RWPE1 (cell line): ENCODE results near the gene AFDN.

Source experiments
- CTCF ChIA-PET: fragments of 350-600 bp; sonication (Branson Sonifier 250); formaldehyde crosslinking; extraction: SDS; loops from one replicate; lab custom pipeline; 2021; lab: Yijun Ruan, JAX
- POLR2A ChIA-PET: fragments of 400-600 bp; formaldehyde crosslinking; extraction: SDS; loops from one replicate; lab custom pipeline; 2020; ENCODE audit warnings: antibody characterized with exemption; ENCODE audit not compliant: low non-redundant PET; lab: Yijun Ruan, JAX
- DNase-seq: peaks from one replicate; pipeline ENCODE4 v3.0.0; 2012; ENCODE audit warnings: low spot score
- H3K27ac ChIP-seq: fragments of 450-650 bp; 2 replicates; pipeline ENCODE4 v1.5.1; 2017
- CTCF ChIP-seq: fragments of 450-650 bp; conservative IDR thresholded peaks from 2 replicates; pipeline ENCODE4 v1.5.1; 2017; ENCODE audit warnings: low read depth, mild to moderate bottlenecking

The AFDN gene

GRCh38 chr6:167832497-167833395 is 6.0 kb downstream of the AFDN start:
- POLR2A ChIA-PET: no interaction called here
- CTCF ChIA-PET: no interaction called here
- H3K27ac ChIP-seq: no peak overlapping the region
- TF ChIP-seq CTCF: no peak
- no peak for DNase-seq

- TF ChIP-seq CTCF: no peak
- CTCF ChIA-PET: no interaction called here
- no peak overlapping the region for H3K27ac ChIP-seq
- no peak for DNase-seq
- POLR2A ChIA-PET: no interaction called here
Observed at GRCh38 chr6:167833396-167833763, 6.7 kb downstream of the AFDN start.

GRCh38 chr6:167835260-167835659 is 8.5 kb downstream of the AFDN start:
- TF ChIP-seq CTCF: no peak
- ChIA-PET POLR2A (no interaction called here), CTCF (interaction anchor here (0.8 kb wide), 1 partner anchor 43 kb away, joined by 3 read pairs; no protein-coding TSS in a partner anchor)
- H3K27ac ChIP-seq: no peak overlapping the region
- no peak for DNase-seq

GRCh38 chr6:167836721-167837120 is 10.0 kb downstream of the AFDN start:
- ChIA-PET POLR2A (no interaction called here), CTCF (no interaction called here)
- no peak for DNase-seq
- TF ChIP-seq CTCF: no peak
- no peak overlapping the region for H3K27ac ChIP-seq

- CTCF ChIA-PET: no interaction called here
Observed at GRCh38 chr6:167838207-167838748, 11.6 kb downstream of the AFDN start.

GRCh38 chr6:167839343-167839742 is 12.6 kb downstream of the AFDN start:
- DNase-seq: no peak
- TF ChIP-seq CTCF: no peak
- ChIA-PET POLR2A (no interaction called here), CTCF (no interaction called here)
- H3K27ac ChIP-seq: no peak overlapping the region

More at GRCh38 chr6:167838207-167838748, 11.6 kb downstream of the AFDN start:
- TF ChIP-seq CTCF: no peak
- no peak overlapping the region for H3K27ac ChIP-seq
- POLR2A ChIA-PET: no interaction called here
- DNase-seq: no peak
